ENCODE measurements around the gene DAND5. TPM values are rescaled to one million over a fixed set of nuclear protein-coding genes. Genes with fewer than 3 reads are reported as not detected.

DAND5 gene
- total RNA-seq, 1 donor from 2014 or later: 0.07 TPM

GRCh38 chr19:12967907-12968306, 1.5 kb upstream of the DAND5 start:
- H2AFZ ChIP-seq (replicated peaks): no peak overlapping the region
- Mint-ChIP-seq H3K36me3 (no peaks in the 10 kb centered on the region), H3K27me3 (ENCODE audit: insufficient read depth, low read depth) (peaks cover 5% of the 10 kb centered on the region), H3K27ac (no peak overlapping the region), H3K9me3 (no peaks in the 10 kb centered on the region), H3K4me1 (peaks cover 15% of the 10 kb centered on the region), H3K4me3 (no peak overlapping the region)
- peaks cover 10% of the 10 kb centered on the region for H3F3A ChIP-seq (ENCODE audit: low read depth)
- no peak overlapping the region for H3K27ac ChIP-seq
- DNase-seq (ENCODE audit: low spot score): no peak
- no peaks in the 10 kb centered on the region for H3K27me3 ChIP-seq
- no peak overlapping the region for H3K9ac ChIP-seq
- H4K20me1 ChIP-seq (ENCODE audit: low read depth): no peaks in the 10 kb centered on the region
- H3K9me3 ChIP-seq (ENCODE audit: low read depth): no peaks in the 10 kb centered on the region
- no peaks in the 10 kb centered on the region for H3K4me1 ChIP-seq
- no peaks in the 10 kb centered on the region for H3K79me2 ChIP-seq (ENCODE audit: low read depth)
- H3K36me3 ChIP-seq: no peaks in the 10 kb centered on the region
- TF ChIP-seq CTCF (IDR thresholded peaks at IDR 0.05) (no peak), EZH2 (IDR thresholded peaks at IDR 0.05) (no peak), EZH2phosphoT487 (IDR thresholded peaks at IDR 0.05) (no peak)
- H3K4me3 ChIP-seq: no peak overlapping the region
- no peak overlapping the region for H3K4me2 ChIP-seq

GRCh38 chr19:12970070-12970820, 869 bp downstream of the DAND5 start:
- peak overlapping the region; percentile 57 for H3K4me3 Mint-ChIP-seq
- peaks cover 11% of the 10 kb centered on the region for H3K4me1 Mint-ChIP-seq
- H3K36me3 Mint-ChIP-seq: no peaks in the 10 kb centered on the region
- H3K27me3 Mint-ChIP-seq (ENCODE audit: insufficient read depth, low read depth): peaks cover 13% of the 10 kb centered on the region
- no peaks in the 10 kb centered on the region for H3K36me3 ChIP-seq
- peak overlapping the region; percentile 13 for H3K27ac Mint-ChIP-seq
- no peaks in the 10 kb centered on the region for H3K9me3 ChIP-seq (ENCODE audit: low read depth)
- H3F3A ChIP-seq (ENCODE audit: low read depth): peaks cover under 1% of the 10 kb centered on the region
- no peaks in the 10 kb centered on the region for H3K79me2 ChIP-seq (ENCODE audit: low read depth)
- H3K4me2 ChIP-seq: no peak overlapping the region
- no peaks in the 10 kb centered on the region for H4K20me1 ChIP-seq (ENCODE audit: low read depth)
- H3K27me3 ChIP-seq: no peaks in the 10 kb centered on the region
- H3K27ac ChIP-seq: no peak overlapping the region
- no peak overlapping the region for H3K4me3 ChIP-seq
- H3K9me3 Mint-ChIP-seq: no peaks in the 10 kb centered on the region
- TF ChIP-seq EZH2 (IDR thresholded peaks at IDR 0.05) (no peak), CTCF (IDR thresholded peaks at IDR 0.05) (no peak), EZH2phosphoT487 (IDR thresholded peaks at IDR 0.05) (no peak)
- H3K4me1 ChIP-seq: no peaks in the 10 kb centered on the region
- no peak overlapping the region for H3K9ac ChIP-seq
- DNase-seq (ENCODE audit: low spot score): no peak
- H2AFZ ChIP-seq (replicated peaks): no peak overlapping the region

- no peak for TF ChIP-seq EZH2phosphoT487 (IDR thresholded peaks at IDR 0.05)
- TF ChIP-seq CTCF (IDR thresholded peaks at IDR 0.05): no peak
- no peak for TF ChIP-seq EZH2 (IDR thresholded peaks at IDR 0.05)
- no peak for DNase-seq (ENCODE audit: low spot score)
- no peaks in the 10 kb centered on the region for H3K27me3 ChIP-seq
- Mint-ChIP-seq H3K9me3 (no peaks in the 10 kb centered on the region), H3K27ac (no peak overlapping the region), H3K27me3 (ENCODE audit: insufficient read depth, low read depth) (peaks cover 20% of the 10 kb centered on the region), H3K36me3 (no peaks in the 10 kb centered on the region), H3K4me3 (no peak overlapping the region), H3K4me1 (peaks cover 10% of the 10 kb centered on the region)
- H3K36me3 ChIP-seq: no peaks in the 10 kb centered on the region
- H3K79me2 ChIP-seq (ENCODE audit: low read depth): no peaks in the 10 kb centered on the region
- no peaks in the 10 kb centered on the region for H3K4me1 ChIP-seq
- no peaks in the 10 kb centered on the region for H3F3A ChIP-seq (ENCODE audit: low read depth)
- no peaks in the 10 kb centered on the region for H4K20me1 ChIP-seq (ENCODE audit: low read depth)
- no peak overlapping the region for H3K4me2 ChIP-seq
- no peaks in the 10 kb centered on the region for H3K9me3 ChIP-seq (ENCODE audit: low read depth)
- no peak overlapping the region for H3K27ac ChIP-seq
- H2AFZ ChIP-seq (replicated peaks): no peak overlapping the region
- no peak overlapping the region for H3K4me3 ChIP-seq
- no peak overlapping the region for H3K9ac ChIP-seq
Observed at GRCh38 chr19:12973236-12973635, 3.9 kb downstream of the DAND5 start.
